Natural killer cell (primary cell): ENCODE data around the gene ZBED2. TPM values are rescaled to one million over a fixed set of nuclear protein-coding genes. Genes with fewer than 3 reads are reported as not detected.
A peak's percentile ranks its signal among the peaks of the same experiment; 100 is the strongest.

Experiments used
- ATAC-seq, 3 donors: fragments of 150-1000 bp in 2 of 3; fragments of 200-7000 bp in 1 of 3; cut with Tn5 transposase; 1 replicate in 1 of 3; 2 replicates in 2 of 3; pipeline ENCODE4 v1.10.0; 2021; ENCODE audit warnings: mild to moderate bottlenecking in 2 of 3, moderate library complexity in 2 of 3
- DNase-seq, 2 donors: peaks; one replicate each; pipeline versions ENCODE4 v3.0.0 to v3.0.0-alpha.2; 2013 to 2021; ENCODE audit warnings: mixed read lengths in 1 of 2
- H3K27ac ChIP-seq: one replicate; pipeline ENCODE4 v1.5.1; 2013; ENCODE audit warnings: mild to moderate bottlenecking, low read length
- H3K27me3 ChIP-seq: one replicate; pipeline ENCODE4 v1.6.1; 2013; ENCODE audit warnings: low read length; ENCODE audit not compliant: control insufficient read depth, insufficient read depth
- H3K36me3 ChIP-seq: one replicate; pipeline ENCODE4 v1.6.1; 2013; ENCODE audit warnings: low read length; ENCODE audit not compliant: control insufficient read depth, insufficient read depth
- H3K4me1 ChIP-seq: one replicate; pipeline ENCODE4 v1.6.1; 2013; ENCODE audit warnings: low read length; ENCODE audit not compliant: control insufficient read depth, insufficient read depth
- H3K4me3 ChIP-seq: one replicate; pipeline ENCODE4 v1.5.1; 2013; ENCODE audit warnings: low read length
- H3K9me3 ChIP-seq: one replicate; pipeline ENCODE4 v1.6.1; 2013; ENCODE audit warnings: low read length; ENCODE audit not compliant: control insufficient read depth, insufficient read depth
- H3K27ac Mint-ChIP-seq, 2 donors: one replicate each; pipeline ENCODE4 v1.8.0; 2022; ENCODE audit warnings: mild to moderate bottlenecking in 2 of 2, mixed read lengths in 2 of 2, moderate library complexity in 1 of 2
- H3K27me3 Mint-ChIP-seq, 2 donors: one replicate each; pipeline ENCODE4 v1.8.0; 2022; ENCODE audit warnings: low read depth in 2 of 2, mixed read lengths in 2 of 2
- H3K36me3 Mint-ChIP-seq: one replicate; pipeline ENCODE4 v1.8.0; 2022; ENCODE audit warnings: mixed read lengths
- H3K4me1 Mint-ChIP-seq, 2 donors: one replicate each; pipeline ENCODE4 v1.8.0; 2022; ENCODE audit warnings: mixed read lengths in 2 of 2
- H3K4me3 Mint-ChIP-seq: one replicate; pipeline ENCODE4 v1.8.0; 2022; ENCODE audit warnings: mild to moderate bottlenecking, moderate library complexity, mixed read lengths
- H3K9me3 Mint-ChIP-seq, 2 donors: one replicate each; pipeline ENCODE4 v1.8.0; 2022; ENCODE audit warnings: mixed read lengths in 2 of 2
- CTCF ChIP-seq: fragments of 200-600 bp; IDR thresholded peaks from one replicate; pipeline ENCODE4 v1.8.0; 2022; ENCODE audit warnings: antibody characterized with exemption
- WGBS: methylation state at CpG from one replicate; pipeline ENCODE4 v1.1.7; 2013; ENCODE audit warnings: missing lambda C conversion rate; ENCODE audit not compliant: insufficient coverage; 5-methylcytosine and 5-hydroxymethylcytosine counted together
- intact Hi-C: fragments of 100-400 bp; cut with micrococcal nuclease; formaldehyde crosslinking; loops from one replicate; pipeline ENCODE4 v1.14.2; 2022
- total RNA-seq, 4 donors: library from RNA; stranded (reverse); fragments of 120-200 nt in 1 of 4; gene quantifications; one replicate each; pipeline versions ENCODE4 v1.2.3 to v1.2.4, GENCODE V29; 2013 to 2022

Gene ZBED2
- total RNA-seq, 3 donors from 2014 or later (not counting 1 experiment from before 2014, with no cell fraction given): 0.26 TPM; not detected in 2

GRCh38 chr3:111590143-111590491 lies 5.0 kb downstream of the ZBED2 start:
- TF ChIP-seq CTCF: no peak
- no peaks in the 10 kb centered on the region for H3K9me3 Mint-ChIP-seq
- H3K27ac ChIP-seq: no peak overlapping the region
- peaks cover 19 to 21% of the 10 kb centered on the region in 2 donors for H3K4me1 Mint-ChIP-seq
- H3K27ac Mint-ChIP-seq: peak overlapping the region in 1 of 2 donors; percentile 16
- ATAC-seq (no peak), DNase-seq (no peak)
- peaks cover 50% of the 10 kb centered on the region for H3K36me3 ChIP-seq
- H3K4me3 ChIP-seq: no peak overlapping the region
- peaks cover 5% of the 10 kb centered on the region for H3K36me3 Mint-ChIP-seq
- no peaks in the 10 kb centered on the region for H3K9me3 ChIP-seq
- peaks cover 6% of the 10 kb centered on the region for H3K4me1 ChIP-seq
- intact Hi-C loops: no loop called here
- WGBS: no CpG with 5 or more reads among the region's 1 CpG
- no peaks in the 10 kb centered on the region for H3K27me3 ChIP-seq
- H3K27me3 Mint-ChIP-seq: no peaks in the 10 kb centered on the region
- H3K4me3 Mint-ChIP-seq: no peak overlapping the region

GRCh38 chr3:111589303-111590142 lies 5.6 kb downstream of the ZBED2 start:
- H3K27me3 ChIP-seq: no peaks in the 10 kb centered on the region
- no peak for DNase-seq
- H3K4me3 ChIP-seq: no peak overlapping the region
- Mint-ChIP-seq H3K27ac (peak overlapping the region; percentile 16 to 33), H3K27me3 (no peaks in the 10 kb centered on the region), H3K9me3 (no peaks in the 10 kb centered on the region), H3K4me1 (peaks cover 17 to 20% of the 10 kb centered on the region in 2 donors), H3K4me3 (no peak overlapping the region), H3K36me3 (peaks cover 5% of the 10 kb centered on the region)
- no peak overlapping the region for H3K27ac ChIP-seq
- no peaks in the 10 kb centered on the region for H3K9me3 ChIP-seq
- no peak for ATAC-seq
- H3K36me3 ChIP-seq: peaks cover 55% of the 10 kb centered on the region
- H3K4me1 ChIP-seq: peaks cover 6% of the 10 kb centered on the region
- no CpG with 5 or more reads among the region's 2 CpGs for WGBS
- no peak for TF ChIP-seq CTCF
- intact Hi-C loops: no loop called here

- Mint-ChIP-seq H3K36me3 (peaks cover 5% of the 10 kb centered on the region), H3K27ac (peak overlapping the region; percentile 12 to 37), H3K9me3 (no peaks in the 10 kb centered on the region), H3K27me3 (no peaks in the 10 kb centered on the region), H3K4me1 (peaks cover 9 to 18% of the 10 kb centered on the region in 2 donors), H3K4me3 (no peak overlapping the region)
- Histone ChIP-seq H3K4me1 (peaks cover 4% of the 10 kb centered on the region), H3K4me3 (no peak overlapping the region), H3K9me3 (no peaks in the 10 kb centered on the region), H3K36me3 (peaks cover 57% of the 10 kb centered on the region), H3K27me3 (no peaks in the 10 kb centered on the region), H3K27ac (no peak overlapping the region)
- TF ChIP-seq CTCF: no peak
- no peak for DNase-seq
- intact Hi-C loops: no loop called here
- ATAC-seq: no peak
Measured at GRCh38 chr3:111588527-111588926, 6.6 kb downstream of the ZBED2 start.

GRCh38 chr3:111585217-111585616 lies 9.9 kb downstream of the ZBED2 start:
- no peak overlapping the region for H3K4me3 Mint-ChIP-seq
- H3K27me3 Mint-ChIP-seq: no peaks in the 10 kb centered on the region
- H3K27ac Mint-ChIP-seq: peak overlapping the region in 1 of 2 donors; percentile 2
- H3K4me3 ChIP-seq: no peak overlapping the region
- H3K4me1 ChIP-seq: peaks cover 11% of the 10 kb centered on the region
- no peaks in the 10 kb centered on the region for H3K9me3 Mint-ChIP-seq
- no peak for TF ChIP-seq CTCF
- WGBS: 100% methylated on average over 1 of the region's 1 CpG
- H3K9me3 ChIP-seq: no peaks in the 10 kb centered on the region
- intact Hi-C loops: no loop called here
- ATAC-seq (no peak), DNase-seq (no peak)
- H3K36me3 Mint-ChIP-seq: peaks cover 5% of the 10 kb centered on the region
- H3K27ac ChIP-seq: no peak overlapping the region
- H3K36me3 ChIP-seq: peaks cover 52% of the 10 kb centered on the region
- peaks cover 30 to 45% of the 10 kb centered on the region in 2 donors for H3K4me1 Mint-ChIP-seq
- no peaks in the 10 kb centered on the region for H3K27me3 ChIP-seq
